HL-60 (cell line): Measurements from ENCODE around the gene IFT43.

Source experiments
- CTCF ChIP-seq: IDR thresholded peaks from one replicate; pipeline ENCODE4 v1.5.1; 2011; ENCODE audit warnings: low read length, control low read depth, inconsistent platforms; ENCODE audit not compliant: insufficient read depth
- POLR2AphosphoS5 ChIP-seq: IDR thresholded peaks from 2 replicates; pipeline ENCODE4 v1.6.1; 2012; ENCODE audit warnings: low read depth

- TF ChIP-seq CTCF, result no peak
- no peak for TF ChIP-seq POLR2AphosphoS5
Observed at GRCh38 chr14:75969891-75970290, 15.7 kb upstream of the IFT43 start.
